C4-2B (cell line): ENCODE results near the gene NLRP6.
A peak's percentile ranks its signal among the peaks of the same experiment; 100 is the strongest.
"Not testable (repeated sequence)": the region's sequence is repeated elsewhere in the genome, so short reads cannot be mapped to it uniquely, and the experiment has no call there.

Experiments used
- H3K27ac ChIP-seq: fragments of 450-650 bp; 2 replicates; pipeline ENCODE4 v1.5.1; 2017
- CTCF ChIP-seq: fragments of 450-650 bp; conservative IDR thresholded peaks from 2 replicates; pipeline ENCODE4 v1.5.1; 2017; ENCODE audit warnings: mild to moderate bottlenecking
- ZFX ChIP-seq: fragments of 450-650 bp; IDR thresholded peaks from 2 replicates; pipeline ENCODE4 v1.6.1; 2017

NLRP6 gene

GRCh38 chr11:283405-284104, 5.3 kb downstream of the NLRP6 start:
- H3K27ac ChIP-seq = no peak overlapping the region
- no peak for TF ChIP-seq ZFX

GRCh38 chr11:284105-285020, 6.2 kb downstream of the NLRP6 start:
- no peak overlapping the region for H3K27ac ChIP-seq
- TF ChIP-seq CTCF (no peak), ZFX (no peak)

GRCh38 chr11:285021-285893, 7.0 kb downstream of the NLRP6 start:
- no peak overlapping the region for H3K27ac ChIP-seq
- TF ChIP-seq CTCF (no peak), ZFX (no peak)

- H3K27ac ChIP-seq = no peak overlapping the region
- TF ChIP-seq ZFX (no peak), CTCF (no peak)
Observed at GRCh38 chr11:285894-286220, 7.7 kb downstream of the NLRP6 start.

- H3K27ac ChIP-seq = not testable (repeated sequence)
Observed at GRCh38 chr11:286977-287820, 9.0 kb downstream of the NLRP6 start.

GRCh38 chr11:287821-288477, 9.7 kb downstream of the NLRP6 start:
- TF ChIP-seq CTCF = no peak
- no peak for TF ChIP-seq ZFX
- H3K27ac ChIP-seq = peak overlapping the region; percentile 47; the same call in 1 of the 2 replicates

- no peak for TF ChIP-seq ZFX
- TF ChIP-seq CTCF = no peak
- peak within 1 kb of the TSS; percentile 47 for H3K27ac ChIP-seq
Observed at GRCh38 chr11:288478-289397, 10.5 kb downstream of the NLRP6 start, which contains the start of gene PGGHG. TSS of gene PGGHG (plus strand) at chr11:289126. CDS start at chr11:289817, 691 bp downstream.
